ENCODE data around the gene IWS1. TPM values are rescaled to one million over a fixed set of nuclear protein-coding genes. Genes with fewer than 3 reads are reported as not detected.
"Not testable (repeated sequence)": the region's sequence is repeated elsewhere in the genome, so short reads cannot be mapped to it uniquely, and the experiment has no call there.

IWS1 gene
- total RNA-seq, 2 experiments from 2014 or later = 57.0 to 57.1 TPM

GRCh38 chr2:127524198-127524834 is 2.0 kb downstream of the IWS1 start:
- H3K27ac Mint-ChIP-seq; CTCF ChIA-PET; H3K27me3 Mint-ChIP-seq; H3K9me3 Mint-ChIP-seq; POLR2A ChIA-PET; DNase-seq; intact Hi-C loops (cut with micrococcal nuclease): not testable (repeated sequence)
- H3K4me3 Mint-ChIP-seq = peak overlapping the region; percentile 57
- peaks cover 45% of the 10 kb centered on the region for H3K4me1 Mint-ChIP-seq (ENCODE audit: low read depth)
- peaks cover 28% of the 10 kb centered on the region for H3K36me3 Mint-ChIP-seq

GRCh38 chr2:127523269-127523939 is 2.9 kb downstream of the IWS1 start:
- intact Hi-C loops (cut with micrococcal nuclease) = no loop called here
- peak overlapping the region; percentile 61 for H3K27ac Mint-ChIP-seq
- H3K4me3 Mint-ChIP-seq = peak overlapping the region; percentile 48
- DNase-seq = peak; percentile 32
- POLR2A ChIA-PET = interaction anchor here (0.5 kb wide), 1 partner anchor 330 kb away, joined by 3 read pairs; no protein-coding TSS in a partner anchor
- no peaks in the 10 kb centered on the region for H3K9me3 Mint-ChIP-seq
- peaks cover 45% of the 10 kb centered on the region for H3K4me1 Mint-ChIP-seq (ENCODE audit: low read depth)
- no peaks in the 10 kb centered on the region for H3K27me3 Mint-ChIP-seq
- CTCF ChIA-PET = no interaction called here
- H3K36me3 Mint-ChIP-seq = peaks cover 28% of the 10 kb centered on the region

- Mint-ChIP-seq H3K36me3 (peaks cover 39% of the 10 kb centered on the region), H3K4me1 (ENCODE audit: low read depth) (peaks cover 52% of the 10 kb centered on the region), H3K27me3 (no peaks in the 10 kb centered on the region), H3K4me3 (no peak overlapping the region), H3K9me3 (no peaks in the 10 kb centered on the region), H3K27ac (no peak overlapping the region)
- no peak for DNase-seq
- ChIA-PET CTCF (no interaction called here), POLR2A (no interaction called here)
- intact Hi-C loops (cut with micrococcal nuclease) = no loop called here
These were observed 5.9 kb downstream of the IWS1 start for GRCh38 chr2:127520424-127520823.

GRCh38 chr2:127517465-127517864 is 8.8 kb downstream of the IWS1 start:
- H3K4me1 Mint-ChIP-seq (ENCODE audit: low read depth) = peaks cover 66% of the 10 kb centered on the region
- H3K27ac Mint-ChIP-seq = no peak overlapping the region

GRCh38 chr2:127516041-127516762 is 10.1 kb downstream of the IWS1 start:
- Mint-ChIP-seq H3K4me1 (ENCODE audit: low read depth) (peaks cover 71% of the 10 kb centered on the region), H3K9me3 (no peaks in the 10 kb centered on the region), H3K27ac (no peak overlapping the region), H3K36me3 (peaks cover 36% of the 10 kb centered on the region), H3K4me3 (no peak overlapping the region), H3K27me3 (no peaks in the 10 kb centered on the region)
- POLR2A ChIA-PET = no interaction called here
- intact Hi-C loops (cut with micrococcal nuclease) = no loop called here
- DNase-seq = no peak
- CTCF ChIA-PET = no interaction called here

More at GRCh38 chr2:127517465-127517864, 8.8 kb downstream of the IWS1 start:
- ChIA-PET CTCF (no interaction called here), POLR2A (no interaction called here)
- Mint-ChIP-seq H3K4me3 (no peak overlapping the region), H3K9me3 (no peaks in the 10 kb centered on the region), H3K27me3 (no peaks in the 10 kb centered on the region), H3K36me3 (peaks cover 44% of the 10 kb centered on the region)
- intact Hi-C loops (cut with micrococcal nuclease) = no loop called here
- DNase-seq = no peak

GRCh38 chr2:127515383-127515915 is 10.8 kb downstream of the IWS1 start:
- ChIA-PET POLR2A (no interaction called here), CTCF (no interaction called here)
- Mint-ChIP-seq H3K27ac (peak overlapping the region; percentile 39), H3K4me1 (ENCODE audit: low read depth) (peaks cover 75% of the 10 kb centered on the region), H3K27me3 (no peaks in the 10 kb centered on the region), H3K36me3 (peaks cover 36% of the 10 kb centered on the region), H3K9me3 (no peaks in the 10 kb centered on the region), H3K4me3 (no peak overlapping the region)
- intact Hi-C loops (cut with micrococcal nuclease) = no loop called here
- no peak for DNase-seq

GRCh38 chr2:127514485-127514884 is 11.8 kb downstream of the IWS1 start:
- no peak for DNase-seq
- Mint-ChIP-seq H3K9me3 (no peaks in the 10 kb centered on the region), H3K4me1 (ENCODE audit: low read depth) (peaks cover 76% of the 10 kb centered on the region), H3K27ac (no peak overlapping the region), H3K27me3 (no peaks in the 10 kb centered on the region), H3K36me3 (peaks cover 33% of the 10 kb centered on the region), H3K4me3 (no peak overlapping the region)
- intact Hi-C loops (cut with micrococcal nuclease) = no loop called here
- POLR2A ChIA-PET = no interaction called here
- CTCF ChIA-PET = interaction anchor here (1.3 kb wide), 1 partner anchor 77 kb away, joined by 4 read pairs; no protein-coding TSS in a partner anchor

GRCh38 chr2:127514076-127514475 is 12.2 kb downstream of the IWS1 start:
- Mint-ChIP-seq H3K9me3 (no peaks in the 10 kb centered on the region), H3K4me3 (no peak overlapping the region), H3K27me3 (no peaks in the 10 kb centered on the region), H3K27ac (no peak overlapping the region), H3K36me3 (peaks cover 31% of the 10 kb centered on the region), H3K4me1 (ENCODE audit: low read depth) (peaks cover 79% of the 10 kb centered on the region)
- intact Hi-C loops (cut with micrococcal nuclease) = no loop called here
- POLR2A ChIA-PET = no interaction called here
- DNase-seq = no peak
- CTCF ChIA-PET = interaction anchor here (1.3 to 1.5 kb wide), 2 partner anchors 9 to 78 kb away, joined by 3 to 4 read pairs; no protein-coding TSS in a partner anchor

GRCh38 chr2:127512362-127512761 is 13.9 kb downstream of the IWS1 start:
- H3K27me3 Mint-ChIP-seq = no peaks in the 10 kb centered on the region
- H3K36me3 Mint-ChIP-seq = peaks cover 31% of the 10 kb centered on the region
- CTCF ChIA-PET = interaction anchor here (0.7 kb wide), 1 partner anchor 55 kb away, joined by 3 read pairs; no protein-coding TSS in a partner anchor
- no peak for DNase-seq
- peaks cover 89% of the 10 kb centered on the region for H3K4me1 Mint-ChIP-seq (ENCODE audit: low read depth)
- intact Hi-C loops (cut with micrococcal nuclease) = no loop called here
- no peak overlapping the region for H3K27ac Mint-ChIP-seq
- H3K4me3 Mint-ChIP-seq = no peak overlapping the region
- no peaks in the 10 kb centered on the region for H3K9me3 Mint-ChIP-seq
- POLR2A ChIA-PET = no interaction called here

GRCh38 chr2:127511917-127512316 is 14.4 kb downstream of the IWS1 start:
- Mint-ChIP-seq H3K4me3 (no peak overlapping the region), H3K27me3 (no peaks in the 10 kb centered on the region), H3K4me1 (ENCODE audit: low read depth) (peaks cover 86% of the 10 kb centered on the region), H3K27ac (no peak overlapping the region), H3K36me3 (peaks cover 28% of the 10 kb centered on the region), H3K9me3 (no peaks in the 10 kb centered on the region)
- POLR2A ChIA-PET = no interaction called here
- intact Hi-C loops (cut with micrococcal nuclease) = no loop called here
- CTCF ChIA-PET = interaction anchor here (0.7 kb wide), 1 partner anchor 56 kb away, joined by 3 read pairs; no protein-coding TSS in a partner anchor
- no peak for DNase-seq

GRCh38 chr2:127511090-127511695 is 15.1 kb downstream of the IWS1 start:
- peaks cover 25% of the 10 kb centered on the region for H3K36me3 Mint-ChIP-seq
- CTCF ChIA-PET = no interaction called here
- DNase-seq = no peak
- no peak overlapping the region for H3K27ac Mint-ChIP-seq
- no peaks in the 10 kb centered on the region for H3K9me3 Mint-ChIP-seq
- POLR2A ChIA-PET = no interaction called here
- no peaks in the 10 kb centered on the region for H3K27me3 Mint-ChIP-seq
- H3K4me1 Mint-ChIP-seq (ENCODE audit: low read depth) = peaks cover 82% of the 10 kb centered on the region
- intact Hi-C loops (cut with micrococcal nuclease) = no loop called here
- no peak overlapping the region for H3K4me3 Mint-ChIP-seq

GRCh38 chr2:127510073-127510472 is 16.2 kb downstream of the IWS1 start:
- H3K4me3 Mint-ChIP-seq = no peak overlapping the region
- intact Hi-C loops (cut with micrococcal nuclease) = no loop called here
- H3K27ac Mint-ChIP-seq = no peak overlapping the region
- H3K4me1 Mint-ChIP-seq (ENCODE audit: low read depth) = peaks cover 79% of the 10 kb centered on the region
- H3K9me3 Mint-ChIP-seq = no peaks in the 10 kb centered on the region
- H3K27me3 Mint-ChIP-seq = no peaks in the 10 kb centered on the region
- ChIA-PET POLR2A (interaction anchor here (0.6 kb wide), 1 partner anchor 510 kb away, joined by 3 read pairs; no protein-coding TSS in a partner anchor), CTCF (no interaction called here)
- DNase-seq = no peak
- peaks cover 21% of the 10 kb centered on the region for H3K36me3 Mint-ChIP-seq
